SK-N-SH (cell line): Measurements from ENCODE around the gene CCDC15.

Source experiments
- POLR2AphosphoS5 ChIP-seq: IDR thresholded peaks from 2 replicates; pipeline ENCODE4 v1.6.1; 2012; ENCODE audit warnings: low read depth, low read length
- TF ChIP-seq, protein P1 (sequence below): fragments of 200-600 bp; sonication (generic); IDR thresholded peaks from 2 replicates; pipeline ENCODE4 v1.6.1; 2017; ENCODE audit warnings: antibody characterized with exemption, mild to moderate bottlenecking, moderate library complexity

DNA sequence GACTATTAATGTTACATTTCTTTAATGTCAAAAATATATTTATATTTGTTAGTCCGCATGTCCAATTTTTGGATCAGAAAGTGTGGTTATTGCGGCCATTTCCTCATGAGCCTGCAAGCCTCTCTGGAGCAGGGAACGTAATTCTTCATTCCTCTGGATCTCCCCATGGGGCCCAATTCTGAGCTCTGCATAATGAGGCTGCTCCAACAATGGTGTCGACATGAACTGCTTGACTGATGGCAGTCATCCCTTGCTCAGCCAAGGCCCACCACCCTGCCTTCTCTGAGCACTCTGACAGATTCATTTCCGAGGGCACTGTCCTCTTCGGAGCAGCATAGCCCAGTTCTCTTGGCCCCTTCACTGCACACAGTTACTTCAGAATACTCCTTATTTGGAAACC lies 15.0 kb upstream of the CCDC15 start:
- TF ChIP-seq POLR2AphosphoS5, result no peak
- TF ChIP-seq, protein P1, sequence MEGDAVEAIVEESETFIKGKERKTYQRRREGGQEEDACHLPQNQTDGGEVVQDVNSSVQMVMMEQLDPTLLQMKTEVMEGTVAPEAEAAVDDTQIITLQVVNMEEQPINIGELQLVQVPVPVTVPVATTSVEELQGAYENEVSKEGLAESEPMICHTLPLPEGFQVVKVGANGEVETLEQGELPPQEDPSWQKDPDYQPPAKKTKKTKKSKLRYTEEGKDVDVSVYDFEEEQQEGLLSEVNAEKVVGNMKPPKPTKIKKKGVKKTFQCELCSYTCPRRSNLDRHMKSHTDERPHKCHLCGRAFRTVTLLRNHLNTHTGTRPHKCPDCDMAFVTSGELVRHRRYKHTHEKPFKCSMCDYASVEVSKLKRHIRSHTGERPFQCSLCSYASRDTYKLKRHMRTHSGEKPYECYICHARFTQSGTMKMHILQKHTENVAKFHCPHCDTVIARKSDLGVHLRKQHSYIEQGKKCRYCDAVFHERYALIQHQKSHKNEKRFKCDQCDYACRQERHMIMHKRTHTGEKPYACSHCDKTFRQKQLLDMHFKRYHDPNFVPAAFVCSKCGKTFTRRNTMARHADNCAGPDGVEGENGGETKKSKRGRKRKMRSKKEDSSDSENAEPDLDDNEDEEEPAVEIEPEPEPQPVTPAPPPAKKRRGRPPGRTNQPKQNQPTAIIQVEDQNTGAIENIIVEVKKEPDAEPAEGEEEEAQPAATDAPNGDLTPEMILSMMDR, result no peak
